C4-2B (cell line): Measurements from ENCODE around the gene SLC35A4.

Experiments
- ZFX ChIP-seq: fragments of 450-650 bp; IDR thresholded peaks from 2 replicates; pipeline ENCODE4 v1.6.1; 2017
- TF ChIP-seq, protein P1 (sequence below): fragments of 450-650 bp; conservative IDR thresholded peaks from 2 replicates; pipeline ENCODE4 v1.5.1; 2017; ENCODE audit warnings: mild to moderate bottlenecking

DNA sequence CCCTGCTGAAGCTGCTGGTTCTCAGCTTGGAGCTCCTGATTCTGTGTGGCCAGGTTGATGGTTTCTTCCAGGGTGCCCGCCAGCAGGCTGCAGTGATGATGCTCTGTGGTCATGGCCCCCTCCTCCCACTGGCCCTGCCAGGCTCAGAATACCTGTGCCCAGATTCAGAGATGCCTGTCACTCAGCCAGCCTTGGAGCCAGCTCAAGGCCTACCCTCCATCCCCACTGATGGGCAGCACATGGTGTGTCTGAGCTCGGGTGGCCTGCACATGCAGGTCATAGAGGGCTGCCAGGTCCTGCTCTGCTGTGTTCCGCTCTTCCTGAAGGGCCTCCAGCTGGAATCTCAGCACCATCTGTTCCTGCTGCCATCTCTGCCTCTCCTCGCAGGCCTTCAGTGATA is 5.4 kb downstream of the SLC35A4 start:
- TF ChIP-seq, protein P1, sequence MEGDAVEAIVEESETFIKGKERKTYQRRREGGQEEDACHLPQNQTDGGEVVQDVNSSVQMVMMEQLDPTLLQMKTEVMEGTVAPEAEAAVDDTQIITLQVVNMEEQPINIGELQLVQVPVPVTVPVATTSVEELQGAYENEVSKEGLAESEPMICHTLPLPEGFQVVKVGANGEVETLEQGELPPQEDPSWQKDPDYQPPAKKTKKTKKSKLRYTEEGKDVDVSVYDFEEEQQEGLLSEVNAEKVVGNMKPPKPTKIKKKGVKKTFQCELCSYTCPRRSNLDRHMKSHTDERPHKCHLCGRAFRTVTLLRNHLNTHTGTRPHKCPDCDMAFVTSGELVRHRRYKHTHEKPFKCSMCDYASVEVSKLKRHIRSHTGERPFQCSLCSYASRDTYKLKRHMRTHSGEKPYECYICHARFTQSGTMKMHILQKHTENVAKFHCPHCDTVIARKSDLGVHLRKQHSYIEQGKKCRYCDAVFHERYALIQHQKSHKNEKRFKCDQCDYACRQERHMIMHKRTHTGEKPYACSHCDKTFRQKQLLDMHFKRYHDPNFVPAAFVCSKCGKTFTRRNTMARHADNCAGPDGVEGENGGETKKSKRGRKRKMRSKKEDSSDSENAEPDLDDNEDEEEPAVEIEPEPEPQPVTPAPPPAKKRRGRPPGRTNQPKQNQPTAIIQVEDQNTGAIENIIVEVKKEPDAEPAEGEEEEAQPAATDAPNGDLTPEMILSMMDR = no peak
- TF ChIP-seq ZFX = no peak
